ENCODE measurements around the gene CDH23.

GRCh38 chr10:71513540-71513853, 116.8 kb downstream of the CDH23 start:
- no peak for TF ChIP-seq GATA2 (IDR thresholded peaks at IDR 0.05; ENCODE audit: low read depth, low read length)
- TF ChIP-seq GATA3 (IDR thresholded peaks at IDR 0.05; ENCODE audit: low read depth, low read length): no peak

Measured in SH-SY5Y (cell line).